Endothelial cell (in vitro differentiated cells): Measurements from ENCODE around the gene CDC73. TPM values are rescaled to one million over a fixed set of nuclear protein-coding genes. Genes with fewer than 3 reads are reported as not detected.

Source experiments
- DNase-seq: peaks from one replicate; pipeline ENCODE4 v3.0.0; 2021; ENCODE audit warnings: low spot score
- H3K27ac Mint-ChIP-seq: one replicate; pipeline ENCODE4 v1.8.0; 2021; ENCODE audit warnings: mixed read lengths, inconsistent platforms; ENCODE audit not compliant: unreplicated experiment
- H3K27me3 Mint-ChIP-seq: one replicate; pipeline ENCODE4 v1.8.0; 2021; ENCODE audit warnings: mild to moderate bottlenecking, moderate library complexity, mixed read lengths, inconsistent platforms; ENCODE audit not compliant: unreplicated experiment
- H3K36me3 Mint-ChIP-seq: one replicate; pipeline ENCODE4 v1.8.0; 2021; ENCODE audit warnings: mild to moderate bottlenecking, low read depth, mixed read lengths, inconsistent platforms; ENCODE audit not compliant: unreplicated experiment
- H3K4me1 Mint-ChIP-seq: one replicate; pipeline ENCODE4 v1.8.0; 2021; ENCODE audit warnings: mild to moderate bottlenecking, mixed read lengths, inconsistent platforms; ENCODE audit not compliant: unreplicated experiment
- H3K4me3 Mint-ChIP-seq: one replicate; pipeline ENCODE4 v1.8.0; 2021; ENCODE audit warnings: mild to moderate bottlenecking, mixed read lengths, inconsistent platforms; ENCODE audit not compliant: unreplicated experiment
- H3K9me3 Mint-ChIP-seq: one replicate; pipeline ENCODE4 v1.8.0; 2021; ENCODE audit warnings: mixed read lengths, inconsistent platforms; ENCODE audit not compliant: unreplicated experiment
- total RNA-seq: library from RNA; stranded (reverse); fragmentation: NEBNext Ultra II Directional; extraction: Animal tissue kit (Norgen Biotek cat#: 25700); gene quantifications from one replicate; pipeline ENCODE4 v1.2.1, GENCODE V29; 2021; ENCODE audit not compliant: unreplicated experiment
- TF ChIP-seq, protein P1 (sequence below): fragments of 200-600 bp; sonication (generic); IDR thresholded peaks from one replicate; pipeline ENCODE4 v1.5.0; 2021; ENCODE audit warnings: antibody characterized with exemption; ENCODE audit not compliant: unreplicated experiment

Gene CDC73
- total RNA-seq, 1 donor from 2014 or later = 45.2 TPM

DNA sequence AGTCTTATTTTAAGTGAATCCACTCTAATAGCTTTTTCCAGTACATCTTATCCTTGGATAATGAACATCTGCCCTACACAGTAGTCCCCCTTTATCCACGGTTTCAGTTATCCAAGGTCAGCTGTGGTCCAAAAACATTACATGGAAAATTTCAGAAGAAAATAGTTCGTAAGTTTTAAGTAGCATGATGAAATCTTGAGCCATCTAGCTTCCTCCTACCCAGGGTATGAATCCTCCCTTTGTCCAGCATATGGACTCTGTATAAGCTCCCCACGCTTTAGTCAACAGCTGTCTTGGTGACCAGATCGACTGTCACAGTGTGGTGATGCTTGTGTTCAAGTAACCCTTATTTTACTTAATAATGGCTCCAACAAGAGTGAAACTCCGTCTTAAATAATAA is 19.2 kb upstream of the CDC73 start:
- H3K4me1 Mint-ChIP-seq = peaks cover 8% of the 10 kb centered on the region
- H3K36me3 Mint-ChIP-seq = no peaks in the 10 kb centered on the region
- no peak overlapping the region for H3K27ac Mint-ChIP-seq
- H3K4me3 Mint-ChIP-seq = no peak overlapping the region
- DNase-seq = no peak
- H3K27me3 Mint-ChIP-seq = peaks cover 4% of the 10 kb centered on the region
- no peaks in the 10 kb centered on the region for H3K9me3 Mint-ChIP-seq
- TF ChIP-seq, protein P1, sequence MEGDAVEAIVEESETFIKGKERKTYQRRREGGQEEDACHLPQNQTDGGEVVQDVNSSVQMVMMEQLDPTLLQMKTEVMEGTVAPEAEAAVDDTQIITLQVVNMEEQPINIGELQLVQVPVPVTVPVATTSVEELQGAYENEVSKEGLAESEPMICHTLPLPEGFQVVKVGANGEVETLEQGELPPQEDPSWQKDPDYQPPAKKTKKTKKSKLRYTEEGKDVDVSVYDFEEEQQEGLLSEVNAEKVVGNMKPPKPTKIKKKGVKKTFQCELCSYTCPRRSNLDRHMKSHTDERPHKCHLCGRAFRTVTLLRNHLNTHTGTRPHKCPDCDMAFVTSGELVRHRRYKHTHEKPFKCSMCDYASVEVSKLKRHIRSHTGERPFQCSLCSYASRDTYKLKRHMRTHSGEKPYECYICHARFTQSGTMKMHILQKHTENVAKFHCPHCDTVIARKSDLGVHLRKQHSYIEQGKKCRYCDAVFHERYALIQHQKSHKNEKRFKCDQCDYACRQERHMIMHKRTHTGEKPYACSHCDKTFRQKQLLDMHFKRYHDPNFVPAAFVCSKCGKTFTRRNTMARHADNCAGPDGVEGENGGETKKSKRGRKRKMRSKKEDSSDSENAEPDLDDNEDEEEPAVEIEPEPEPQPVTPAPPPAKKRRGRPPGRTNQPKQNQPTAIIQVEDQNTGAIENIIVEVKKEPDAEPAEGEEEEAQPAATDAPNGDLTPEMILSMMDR = no peak

DNA sequence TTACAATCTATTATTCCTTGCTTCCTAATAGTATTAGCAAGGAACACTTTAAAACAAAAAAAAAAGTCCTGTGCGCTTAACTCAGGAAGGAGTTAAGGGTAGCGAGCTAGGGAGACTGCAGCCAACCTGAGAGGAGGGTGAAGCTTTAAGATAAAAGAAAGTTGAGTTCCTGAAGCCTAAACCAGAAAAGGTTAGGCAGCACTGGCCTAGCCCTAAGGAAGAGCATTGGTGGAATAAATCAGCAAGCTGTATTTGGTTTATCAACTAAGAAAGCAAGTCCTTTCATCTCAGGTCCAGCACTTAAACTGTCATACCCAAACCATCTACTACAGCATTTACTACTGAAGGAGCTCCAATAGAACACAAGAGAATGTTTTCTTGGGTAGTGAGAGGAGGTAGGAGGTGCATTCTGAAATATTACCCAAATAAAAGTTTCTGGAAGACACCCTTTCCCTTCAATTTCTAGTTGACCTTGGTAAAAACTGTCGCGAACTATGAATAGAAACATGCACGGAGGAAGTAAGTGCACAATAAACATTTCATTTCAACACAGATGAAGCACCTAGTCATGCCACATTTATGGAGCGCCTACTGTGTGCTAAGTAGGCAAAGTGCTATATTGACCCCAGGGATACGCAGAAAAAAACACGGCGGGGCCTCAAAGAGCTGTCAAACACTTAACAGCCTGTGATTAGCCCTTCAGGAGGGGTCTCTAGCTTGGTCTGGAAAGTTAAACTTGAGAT is 17.9 kb upstream of the CDC73 start:
- Mint-ChIP-seq H3K4me1 (peaks cover 8% of the 10 kb centered on the region), H3K9me3 (no peaks in the 10 kb centered on the region), H3K27ac (peak overlapping the region; percentile 83), H3K27me3 (peaks cover 4% of the 10 kb centered on the region), H3K4me3 (peak overlapping the region; percentile 94), H3K36me3 (no peaks in the 10 kb centered on the region)
- TF ChIP-seq, protein P1 = no peak
- no peak for DNase-seq

DNA sequence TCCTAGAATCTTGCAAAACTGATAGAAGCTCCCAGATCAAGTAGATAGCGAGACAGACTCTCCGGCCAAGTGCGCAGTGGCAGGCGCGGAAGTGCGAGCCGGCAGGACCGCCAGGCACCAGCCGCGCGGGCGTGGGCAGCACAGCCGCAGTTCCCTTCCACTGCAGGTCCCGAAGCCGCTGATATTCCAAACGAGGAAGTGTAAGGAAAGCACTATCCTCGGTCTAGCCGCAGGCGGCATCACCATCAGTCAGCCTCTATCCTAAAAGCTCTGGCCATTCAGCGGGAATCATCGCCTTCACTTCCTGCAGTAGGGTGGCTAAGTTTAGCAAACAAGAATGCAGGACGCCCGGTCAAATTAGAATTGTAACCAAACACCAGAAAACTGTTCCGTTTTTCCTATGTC is 17.3 kb upstream of the CDC73 start:
- Mint-ChIP-seq H3K4me1 (peaks cover 8% of the 10 kb centered on the region), H3K9me3 (no peaks in the 10 kb centered on the region), H3K27me3 (peaks cover 4% of the 10 kb centered on the region), H3K36me3 (no peaks in the 10 kb centered on the region), H3K4me3 (peak overlapping the region; percentile 94), H3K27ac (no peak overlapping the region)
- DNase-seq = peak; percentile 41
- TF ChIP-seq, protein P1 = no peak

DNA sequence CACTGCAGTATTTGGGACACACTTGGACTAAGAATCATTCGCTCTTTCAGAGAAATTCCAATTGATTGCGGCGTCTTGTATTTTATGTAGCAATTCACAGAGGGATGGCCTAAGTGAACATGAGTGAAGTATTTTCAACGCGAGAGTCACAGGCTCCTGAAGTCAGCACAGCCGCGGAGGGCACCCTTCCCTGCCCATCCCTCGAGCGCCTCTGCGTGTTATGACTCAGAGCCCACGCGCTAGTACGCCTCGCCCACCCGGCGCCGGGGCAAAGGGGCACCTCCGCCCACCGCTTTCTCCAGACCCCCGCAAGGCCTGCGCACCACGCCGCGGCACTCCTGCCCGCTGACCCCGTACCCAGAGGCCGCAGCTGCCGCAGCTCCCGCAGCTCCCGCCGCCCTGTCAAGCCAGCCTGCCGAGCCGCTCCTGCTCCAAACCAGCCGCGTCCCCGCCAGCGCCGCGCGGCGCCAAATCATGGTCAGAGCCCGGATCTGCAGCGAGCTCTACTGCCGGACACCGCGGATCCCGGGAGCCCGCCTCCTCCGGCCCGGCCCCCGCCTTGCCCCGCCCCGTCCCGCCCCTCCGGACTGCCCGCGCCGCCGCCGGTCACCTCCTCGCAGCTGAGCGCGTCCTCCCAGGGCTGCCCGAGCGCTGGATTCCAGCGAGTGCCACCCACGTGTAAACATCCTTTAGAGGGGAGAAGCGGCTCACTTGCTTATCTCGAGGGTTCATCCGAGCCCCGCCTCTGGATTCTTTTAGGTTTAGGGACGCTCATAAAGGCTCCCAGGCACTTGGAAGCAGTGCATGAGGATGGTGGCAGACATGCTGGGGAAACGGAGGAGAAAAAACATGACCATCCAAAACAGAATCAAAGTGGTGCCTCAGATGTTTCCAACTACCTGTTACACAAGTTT is 16.7 kb upstream of the CDC73 start, which contains the start of gene GLRX2:
Gene GLRX2 (minus strand): TSS at position 508 of the 914 bp plus-strand sequence. CDS start 32 bp downstream, at position 476.
- Mint-ChIP-seq H3K4me3 (peak within 1 kb of the TSS; percentile 94), H3K36me3 (no peaks in the 10 kb centered on the region)

More for the DNA sequence above, 16.7 kb upstream of the CDC73 start, which contains the start of gene GLRX2:
- H3K27me3 Mint-ChIP-seq = peaks cover 4% of the 10 kb centered on the region
- H3K9me3 Mint-ChIP-seq = no peaks in the 10 kb centered on the region
- H3K27ac Mint-ChIP-seq = no peak within 1 kb of the TSS
- TF ChIP-seq, protein P1 = no peak
- H3K4me1 Mint-ChIP-seq = peaks cover 8% of the 10 kb centered on the region
- peak; percentile 84 for DNase-seq
